Pancreas (tissue), 10 donors: ENCODE results near the gene TLX3. TPM values are rescaled to one million over a fixed set of nuclear protein-coding genes. Genes with fewer than 3 reads are reported as not detected.

Experiments
- ATAC-seq, 4 donors: fragments of 200-7000 bp; cut with Tn5 transposase; one replicate each; pipeline versions ENCODE4 v1.8.0 to v1.9.1; 2020; ENCODE audit warnings: mild to moderate bottlenecking in 4 of 4, moderate library complexity in 4 of 4
- DNase-seq, 6 donors: peaks; one replicate each; pipeline ENCODE4 v3.0.0-alpha.2; 2020
- FAIRE-seq: peaks from 2 replicates; lab custom pipeline; 2012; peaks lifted over from hg19 to GRCh38; lab: Jason Lieb, UNC
- H3K27ac ChIP-seq, 4 donors: fragments of 200-600 bp; sonication (generic); 1 replicate in 3 of 4; 2 replicates in 1 of 4; pipeline versions ENCODE4 v1.5.0 to v1.8.0; 2020
- H3K27me3 ChIP-seq, 4 donors: fragments of 200-600 bp; one replicate each; pipeline ENCODE4 v1.8.0; 2021
- H3K36me3 ChIP-seq, 3 donors: fragments of 200-600 bp; sonication (generic) in 1 of 3; one replicate each; pipeline versions ENCODE4 v1.5.0 to v1.8.0; 2020 to 2021
- H3K4me1 ChIP-seq, 3 donors: fragments of 200-600 bp; one replicate each; pipeline ENCODE4 v1.8.0; 2021
- H3K4me3 ChIP-seq, 4 donors: fragments of 200-600 bp; sonication (generic) in 2 of 4; one replicate each; pipeline versions ENCODE4 v1.5.0 to v1.8.0; 2020 to 2021
- H3K9me3 ChIP-seq, 4 donors: fragments of 200-600 bp; one replicate each; pipeline ENCODE4 v1.8.0; 2021
- WGBS, 2 donors: extraction: QIAGEN DNeasy Blood & Tissue Kit; methylation state at CpG; one replicate each; pipeline ENCODE4 v1.1.7; 2013; 5-methylcytosine and 5-hydroxymethylcytosine counted together
- intact Hi-C, 3 donors: fragments of 100-400 bp; cut with DNase I; formaldehyde crosslinking; loops; one replicate each; pipeline versions ENCODE4 v1.11.1 to v1.14.2; 2022
- polyA plus RNA-seq, 2 donors: library from polyadenylated mRNA; stranded (reverse); fragments of 200-250 nt; gene quantifications; one replicate each; pipeline ENCODE4 v1.2.3, GENCODE V29; 2013
- total RNA-seq, 6 donors: library from RNA; stranded (reverse); fragmentation: NEBNext Ultra II Directional in 4 of 6; extraction: Animal tissue kit (Norgen Biotek cat#: 25700) in 4 of 6; gene quantifications; one replicate each; pipeline versions ENCODE4 v1.2.1 to v1.2.4, GENCODE V29; 2021 to 2023
- TF ChIP-seq, protein P1 (sequence below), 4 donors: fragments of 200-600 bp; sonication (generic) in 3 of 4; IDR thresholded peaks; one replicate each; pipeline versions ENCODE4 v1.5.0 to v1.8.0; 2021; ENCODE audit warnings: antibody characterized with exemption in 4 of 4
- donor health status: healthy with polysubstance abuse.
- donor health status: DM: no; HTN: no; CAD: no; lungs with moderate emphysema.
- donor health status: DM: no; HTN: no; CAD: no.
- donor health status: control.
- donor health status: control.
- donor health status: Bipolar disorder and iron deficiency.
- donor health status: DM: yes; HTN: yes; CAD: no.
- donor health status: DM: no; HTN: no; CAD: no.
- donor health status: DM: no; HTN: no; CAD: no.
- donor health status: DM: yes; HTN: yes; CAD: no.

TLX3 gene
- total and polyA plus RNA-seq, 8 donors = not detected

DNA sequence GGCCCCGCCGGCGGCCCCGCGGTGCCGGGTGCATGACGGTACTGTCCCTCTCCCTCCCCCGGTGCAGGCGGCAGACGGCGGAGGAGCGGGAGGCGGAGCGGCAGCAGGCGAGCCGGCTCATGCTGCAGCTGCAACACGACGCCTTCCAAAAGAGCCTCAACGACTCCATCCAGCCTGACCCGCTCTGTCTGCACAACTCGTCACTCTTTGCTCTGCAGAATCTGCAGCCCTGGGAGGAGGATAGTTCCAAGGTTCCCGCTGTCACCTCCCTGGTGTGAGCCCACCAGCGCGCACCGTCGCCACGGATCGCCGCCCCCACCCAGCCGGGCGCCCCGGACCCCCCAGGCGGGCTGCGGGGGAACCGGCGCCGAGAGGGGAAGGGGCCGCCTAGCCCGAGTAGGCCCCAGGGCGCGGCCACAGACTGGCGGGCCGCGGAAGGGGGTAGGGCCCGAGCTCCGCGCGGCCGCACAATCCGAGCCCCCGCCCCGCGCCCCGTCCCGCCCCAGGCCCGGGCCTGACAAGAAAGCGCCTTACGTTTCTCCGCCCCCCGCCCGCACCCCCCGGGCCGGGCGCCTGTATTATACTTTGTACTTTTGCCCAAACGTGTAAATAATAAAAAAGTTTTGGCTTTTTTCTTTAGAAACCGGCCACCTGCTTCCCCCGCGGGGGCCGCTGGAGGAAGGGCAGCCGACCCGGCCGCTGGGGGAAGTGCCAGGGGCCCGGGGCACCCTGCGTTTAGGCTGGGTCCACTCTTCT lies 2.5 kb downstream of the TLX3 start:
- FAIRE-seq (no peak), ATAC-seq (peak in 2 of 4 donors; percentile 31 to 41), DNase-seq (peak in 1 of 6 donors; percentile 63)
- Histone ChIP-seq H3K36me3 (no peaks in the 10 kb centered on the region), H3K4me3 (peak overlapping the region in 1 of 4 donors; percentile 25), H3K9me3 (no peaks in the 10 kb centered on the region), H3K27ac (no peak overlapping the region), H3K4me1 (peaks cover 2 to 26% (median 12%) of the 10 kb centered on the region in 3 donors), H3K27me3 (peaks cover 0 to 88% (median 42%) of the 10 kb centered on the region in 4 donors)
- TF ChIP-seq, protein P1, sequence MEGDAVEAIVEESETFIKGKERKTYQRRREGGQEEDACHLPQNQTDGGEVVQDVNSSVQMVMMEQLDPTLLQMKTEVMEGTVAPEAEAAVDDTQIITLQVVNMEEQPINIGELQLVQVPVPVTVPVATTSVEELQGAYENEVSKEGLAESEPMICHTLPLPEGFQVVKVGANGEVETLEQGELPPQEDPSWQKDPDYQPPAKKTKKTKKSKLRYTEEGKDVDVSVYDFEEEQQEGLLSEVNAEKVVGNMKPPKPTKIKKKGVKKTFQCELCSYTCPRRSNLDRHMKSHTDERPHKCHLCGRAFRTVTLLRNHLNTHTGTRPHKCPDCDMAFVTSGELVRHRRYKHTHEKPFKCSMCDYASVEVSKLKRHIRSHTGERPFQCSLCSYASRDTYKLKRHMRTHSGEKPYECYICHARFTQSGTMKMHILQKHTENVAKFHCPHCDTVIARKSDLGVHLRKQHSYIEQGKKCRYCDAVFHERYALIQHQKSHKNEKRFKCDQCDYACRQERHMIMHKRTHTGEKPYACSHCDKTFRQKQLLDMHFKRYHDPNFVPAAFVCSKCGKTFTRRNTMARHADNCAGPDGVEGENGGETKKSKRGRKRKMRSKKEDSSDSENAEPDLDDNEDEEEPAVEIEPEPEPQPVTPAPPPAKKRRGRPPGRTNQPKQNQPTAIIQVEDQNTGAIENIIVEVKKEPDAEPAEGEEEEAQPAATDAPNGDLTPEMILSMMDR (IDR thresholded peaks at IDR 0.05) = no peak
- 2 to 3% methylated on average over 68 to 74 of the region's 74 CpGs for WGBS, 2 donors
- intact Hi-C loops = no loop called here

DNA sequence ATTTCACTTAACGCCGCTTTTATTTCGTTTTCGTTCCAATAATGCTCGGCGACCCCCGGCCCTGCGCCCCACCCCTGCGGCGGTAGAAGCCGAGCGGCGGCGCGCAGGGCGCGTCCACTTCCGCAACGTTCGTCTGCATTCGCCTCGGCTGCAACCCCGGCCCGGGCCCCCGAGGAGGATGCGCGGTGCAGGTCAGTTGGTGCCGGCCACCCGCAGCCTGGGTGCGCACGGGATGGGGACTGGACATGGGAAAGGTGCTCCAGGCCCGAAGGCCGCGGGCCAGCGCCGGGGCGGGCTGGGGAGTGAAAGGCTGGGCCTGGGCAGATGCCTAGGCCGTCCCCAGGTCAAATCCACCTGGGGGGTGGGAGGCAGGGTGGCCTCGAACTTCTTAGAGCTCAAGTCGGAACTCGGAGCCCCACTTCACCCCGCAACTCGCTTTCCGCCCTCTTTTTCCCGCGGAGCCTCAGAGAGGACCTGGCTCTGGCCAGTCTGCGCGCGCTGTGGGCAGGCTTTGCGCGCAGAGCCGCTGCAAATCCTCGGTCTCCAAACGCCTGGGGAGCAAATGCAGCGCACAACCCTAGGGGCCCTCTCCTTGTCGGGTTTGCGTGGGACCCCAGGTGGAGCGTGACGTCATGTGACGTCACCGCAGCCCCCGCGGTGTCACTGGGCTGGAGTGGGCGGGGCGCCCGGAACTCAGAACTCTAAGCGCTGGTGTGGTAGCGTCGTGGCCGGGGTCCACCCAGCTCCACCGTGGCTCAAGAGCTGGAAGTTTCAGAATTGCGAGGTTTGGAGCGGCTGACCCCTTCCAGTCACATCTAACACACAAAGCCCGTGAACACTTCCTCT lies 3.3 kb downstream of the TLX3 start:
- DNase-seq = peak in 2 of 6 donors; percentile 65 to 68
- 5% methylated on average over 67 to 74 of the region's 74 CpGs for WGBS, 2 donors
- H3K36me3 ChIP-seq = no peaks in the 10 kb centered on the region
- intact Hi-C loops = no loop called here
- no peaks in the 10 kb centered on the region for H3K9me3 ChIP-seq
- ATAC-seq = no peak
- H3K27ac ChIP-seq = no peak overlapping the region
- TF ChIP-seq, protein P1 (IDR thresholded peaks at IDR 0.05) = no peak
- FAIRE-seq = no peak
- H3K4me1 ChIP-seq = peaks cover 8 to 31% (median 12%) of the 10 kb centered on the region in 3 donors
- peaks cover 0 to 80% (median 42%) of the 10 kb centered on the region in 4 donors for H3K27me3 ChIP-seq
- peak overlapping the region in 1 of 4 donors; percentile 25 for H3K4me3 ChIP-seq

DNA sequence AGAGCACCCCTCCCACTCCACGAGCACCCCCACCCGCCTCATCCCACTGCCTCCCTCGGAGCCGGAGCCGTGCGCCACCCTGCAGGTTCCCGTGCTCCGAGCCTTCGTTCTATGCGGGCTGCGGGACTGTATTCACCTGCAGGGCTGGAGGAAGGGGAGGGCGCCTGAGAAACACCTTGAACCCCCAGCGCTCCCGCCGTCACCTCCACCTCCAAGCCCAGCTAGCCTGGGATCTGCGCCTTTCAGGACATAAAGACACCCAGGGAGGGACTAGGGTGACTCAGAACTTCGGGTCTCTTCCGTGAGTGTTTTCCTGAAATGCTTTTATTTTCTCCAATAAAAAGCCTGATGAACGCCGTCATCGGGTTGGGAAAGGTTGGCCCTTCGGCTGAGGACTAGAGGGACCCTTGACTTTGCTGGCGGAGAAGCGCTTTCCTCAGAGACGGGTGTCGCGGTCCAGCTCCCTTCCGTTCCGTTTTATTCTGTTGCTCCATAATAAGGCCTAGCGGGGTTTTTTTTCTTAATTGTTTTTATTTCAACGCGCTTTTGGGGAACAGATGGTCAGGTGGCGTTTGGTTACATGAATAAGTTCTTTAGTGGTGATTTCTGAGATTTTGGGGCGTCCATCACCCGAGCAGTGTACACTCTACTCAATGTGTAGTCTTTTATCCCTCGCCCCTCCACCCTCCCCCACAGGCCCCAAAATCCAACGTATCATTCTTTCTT lies 4.6 kb downstream of the TLX3 start:
- H3K9me3 ChIP-seq = no peaks in the 10 kb centered on the region
- H3K4me1 ChIP-seq = peaks cover 8 to 31% (median 12%) of the 10 kb centered on the region in 3 donors
- no peak for DNase-seq
- WGBS, 2 donors = 7 to 10% methylated on average over 36 to 37 of the region's 37 CpGs
- H3K27me3 ChIP-seq = peaks cover 0 to 80% (median 34%) of the 10 kb centered on the region in 4 donors
- TF ChIP-seq, protein P1 (IDR thresholded peaks at IDR 0.05) = no peak
- H3K4me3 ChIP-seq = no peak overlapping the region
- H3K36me3 ChIP-seq = no peaks in the 10 kb centered on the region
- intact Hi-C loops = no loop called here
- no peak for FAIRE-seq
- H3K27ac ChIP-seq = no peak overlapping the region
- no peak for ATAC-seq

DNA sequence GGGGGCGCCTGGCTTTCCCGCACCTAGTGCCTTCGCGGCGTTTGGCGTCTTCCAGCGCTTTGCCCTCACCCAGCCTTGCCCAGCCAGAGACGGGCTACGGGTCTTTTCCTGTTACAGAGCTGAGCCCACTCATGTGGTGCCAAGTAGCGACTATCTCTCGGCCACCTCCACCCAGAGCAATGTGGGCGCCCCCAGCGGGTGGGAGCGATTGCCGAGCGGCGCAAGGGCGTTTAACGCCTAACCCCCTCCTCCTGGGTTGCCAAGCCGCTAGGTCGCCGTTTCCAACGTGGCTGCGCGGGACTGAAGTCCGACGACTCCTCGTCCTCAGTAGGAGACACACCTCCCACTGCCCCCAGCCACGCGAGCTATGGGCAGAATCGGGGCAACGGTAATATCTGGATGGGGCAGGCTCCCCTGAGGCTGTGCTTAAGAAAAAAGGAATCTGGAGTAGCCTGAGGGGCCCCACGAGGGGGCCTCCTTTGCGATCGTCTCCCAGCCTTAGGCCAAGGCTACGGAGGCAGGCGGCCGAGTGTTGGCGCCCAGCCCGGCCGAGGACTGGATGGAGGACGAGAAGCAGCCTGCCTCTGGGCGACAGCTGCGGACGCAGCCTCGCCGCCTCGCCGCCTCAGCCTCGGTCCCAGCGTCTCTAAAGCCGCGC lies 5.8 kb downstream of the TLX3 start:
- H3K4me1 ChIP-seq = peaks cover 8 to 31% (median 12%) of the 10 kb centered on the region in 3 donors
- peak in 3 of 4 donors; percentile 22 to 35 (median 31) for ATAC-seq
- no peak for FAIRE-seq
- intact Hi-C loops = no loop called here
- 4% methylated on average over 53 of the region's 53 CpGs for WGBS, 2 donors
- H3K36me3 ChIP-seq = no peaks in the 10 kb centered on the region
- peak in 2 of 6 donors; percentile 78 to 79 for DNase-seq
- peaks cover 0 to 69% (median 26%) of the 10 kb centered on the region in 4 donors for H3K27me3 ChIP-seq
- no peak overlapping the region for H3K27ac ChIP-seq
- no peaks in the 10 kb centered on the region for H3K9me3 ChIP-seq
- TF ChIP-seq, protein P1 (IDR thresholded peaks at IDR 0.05) = no peak
- H3K4me3 ChIP-seq = no peak overlapping the region
